ENCODE results near the gene BANP. TPM values are rescaled to one million over a fixed set of nuclear protein-coding genes. Genes with fewer than 3 reads are reported as not detected.
A peak's percentile ranks its signal among the peaks of the same experiment; 100 is the strongest.

The BANP gene
- total RNA-seq, 1 experiment from 2014 or later: 18.4 TPM

GRCh38 chr16:88002749-88003148, 51.5 kb downstream of the BANP start:
- Histone ChIP-seq H3K9me3 (replicated peaks) (no peaks in the 10 kb centered on the region), H3K27me3 (no peaks in the 10 kb centered on the region), H3K4me1 (peaks cover 26% of the 10 kb centered on the region), H3K4me3 (no peak overlapping the region), H3K27ac (no peak overlapping the region), H3K36me3 (no peaks in the 10 kb centered on the region)
- no peak for DNase-seq

- no peak for DNase-seq
- H3K36me3 ChIP-seq: peaks cover 3% of the 10 kb centered on the region; the same call in 1 of the 2 replicates
- H3K9me3 ChIP-seq (replicated peaks): no peaks in the 10 kb centered on the region
- H3K4me1 ChIP-seq: peaks cover 26% of the 10 kb centered on the region
- H3K27ac ChIP-seq: peak overlapping the region; percentile 90
- no peaks in the 10 kb centered on the region for H3K27me3 ChIP-seq
- no peak overlapping the region for H3K4me3 ChIP-seq
Measured at GRCh38 chr16:88003316-88003715, 52.1 kb downstream of the BANP start.

- Histone ChIP-seq H3K4me1 (peaks cover 26% of the 10 kb centered on the region), H3K4me3 (peak overlapping the region; percentile 12; the same call in 1 of the 2 replicates), H3K36me3 (peaks cover 3% of the 10 kb centered on the region; the same call in 1 of the 2 replicates), H3K27me3 (no peaks in the 10 kb centered on the region), H3K27ac (peak overlapping the region; percentile 90), H3K9me3 (replicated peaks) (no peaks in the 10 kb centered on the region)
- DNase-seq: peak; percentile 74 to 85
Measured at GRCh38 chr16:88003736-88004135, 52.5 kb downstream of the BANP start.

GRCh38 chr16:88004391-88004790, 53.2 kb downstream of the BANP start:
- H3K4me1 ChIP-seq: peaks cover 26% of the 10 kb centered on the region
- H3K4me3 ChIP-seq: peak overlapping the region; percentile 12
- H3K27ac ChIP-seq: peak overlapping the region; percentile 90
- peaks cover 3% of the 10 kb centered on the region; the same call in 1 of the 2 replicates for H3K36me3 ChIP-seq
- no peaks in the 10 kb centered on the region for H3K9me3 ChIP-seq (replicated peaks)
- H3K27me3 ChIP-seq: no peaks in the 10 kb centered on the region
- DNase-seq: peak; percentile 61

GRCh38 chr16:88005181-88005581, 53.9 kb downstream of the BANP start:
- no peaks in the 10 kb centered on the region for H3K9me3 ChIP-seq (replicated peaks)
- H3K27me3 ChIP-seq: no peaks in the 10 kb centered on the region
- DNase-seq: peak; percentile 29 to 45
- peak overlapping the region; percentile 90; the same call in 1 of the 2 replicates for H3K27ac ChIP-seq
- peaks cover 3% of the 10 kb centered on the region; the same call in 1 of the 2 replicates for H3K36me3 ChIP-seq
- no peak overlapping the region for H3K4me3 ChIP-seq
- peaks cover 26% of the 10 kb centered on the region for H3K4me1 ChIP-seq

GRCh38 chr16:88005968-88006367, 54.7 kb downstream of the BANP start:
- DNase-seq: no peak
- peaks cover 26% of the 10 kb centered on the region for H3K4me1 ChIP-seq

GRCh38 chr16:88007321-88007731, 56.1 kb downstream of the BANP start:
- Histone ChIP-seq H3K27ac (no peak overlapping the region), H3K4me3 (no peak overlapping the region), H3K4me1 (peaks cover 26% of the 10 kb centered on the region), H3K27me3 (no peaks in the 10 kb centered on the region), H3K9me3 (replicated peaks) (no peaks in the 10 kb centered on the region), H3K36me3 (peaks cover 3% of the 10 kb centered on the region; the same call in 1 of the 2 replicates)
- DNase-seq: no peak

More at GRCh38 chr16:88005968-88006367, 54.7 kb downstream of the BANP start:
- Histone ChIP-seq H3K36me3 (peaks cover 3% of the 10 kb centered on the region; the same call in 1 of the 2 replicates), H3K27me3 (no peaks in the 10 kb centered on the region), H3K27ac (no peak overlapping the region), H3K4me3 (no peak overlapping the region), H3K9me3 (replicated peaks) (no peaks in the 10 kb centered on the region)

- Histone ChIP-seq H3K4me3 (no peak overlapping the region), H3K4me1 (peaks cover 20% of the 10 kb centered on the region), H3K36me3 (peaks cover 3% of the 10 kb centered on the region; the same call in 1 of the 2 replicates), H3K27me3 (no peaks in the 10 kb centered on the region), H3K9me3 (replicated peaks) (no peaks in the 10 kb centered on the region), H3K27ac (no peak overlapping the region)
- no peak for DNase-seq
Measured at GRCh38 chr16:88008840-88009239, 57.6 kb downstream of the BANP start.

- Histone ChIP-seq H3K9me3 (replicated peaks) (no peaks in the 10 kb centered on the region), H3K4me3 (no peak overlapping the region), H3K27me3 (no peaks in the 10 kb centered on the region), H3K36me3 (peaks cover 3% of the 10 kb centered on the region; the same call in 1 of the 2 replicates), H3K27ac (no peak overlapping the region), H3K4me1 (peaks cover 12% of the 10 kb centered on the region)
- no peak for DNase-seq
Measured at GRCh38 chr16:88009563-88010342, 58.5 kb downstream of the BANP start.

- Histone ChIP-seq H3K4me1 (peaks cover 5% of the 10 kb centered on the region), H3K27me3 (no peaks in the 10 kb centered on the region), H3K27ac (no peak overlapping the region), H3K36me3 (peaks cover 3% of the 10 kb centered on the region; the same call in 1 of the 2 replicates), H3K4me3 (no peak overlapping the region), H3K9me3 (replicated peaks) (no peaks in the 10 kb centered on the region)
- peak; percentile 26 to 35 for DNase-seq
Measured at GRCh38 chr16:88010343-88010967, 59.2 kb downstream of the BANP start.

GRCh38 chr16:88010968-88011483, 59.8 kb downstream of the BANP start:
- Histone ChIP-seq H3K4me3 (no peak overlapping the region), H3K27ac (no peak overlapping the region), H3K27me3 (no peaks in the 10 kb centered on the region), H3K9me3 (replicated peaks) (no peaks in the 10 kb centered on the region), H3K4me1 (no peaks in the 10 kb centered on the region), H3K36me3 (peaks cover 3% of the 10 kb centered on the region; the same call in 1 of the 2 replicates)
- DNase-seq: no peak

- DNase-seq: no peak
- H3K27ac ChIP-seq: no peak overlapping the region
- no peak overlapping the region for H3K4me3 ChIP-seq
- H3K36me3 ChIP-seq: peaks cover 3% of the 10 kb centered on the region; the same call in 1 of the 2 replicates
- no peaks in the 10 kb centered on the region for H3K27me3 ChIP-seq
- H3K9me3 ChIP-seq (replicated peaks): no peaks in the 10 kb centered on the region
- no peaks in the 10 kb centered on the region for H3K4me1 ChIP-seq
Measured at GRCh38 chr16:88012360-88012759, 61.1 kb downstream of the BANP start.

- no peaks in the 10 kb centered on the region for H3K27me3 ChIP-seq
- H3K27ac ChIP-seq: no peak overlapping the region
- DNase-seq: no peak
Measured at GRCh38 chr16:88013091-88013609, 61.9 kb downstream of the BANP start.

GRCh38 chr16:88013766-88014251, 62.6 kb downstream of the BANP start:
- Histone ChIP-seq H3K4me1 (no peaks in the 10 kb centered on the region), H3K27me3 (no peaks in the 10 kb centered on the region), H3K27ac (no peak overlapping the region), H3K4me3 (no peak overlapping the region), H3K36me3 (no peaks in the 10 kb centered on the region), H3K9me3 (replicated peaks) (no peaks in the 10 kb centered on the region)
- DNase-seq: no peak

More at GRCh38 chr16:88013091-88013609, 61.9 kb downstream of the BANP start:
- no peaks in the 10 kb centered on the region for H3K4me1 ChIP-seq
- no peak overlapping the region for H3K4me3 ChIP-seq
- H3K9me3 ChIP-seq (replicated peaks): no peaks in the 10 kb centered on the region
- H3K36me3 ChIP-seq: peaks cover 2% of the 10 kb centered on the region; the same call in 1 of the 2 replicates

All from SJCRH30 (cell line).